Measurements from ENCODE around the gene PSMA6.
"Not testable (repeated sequence)": the region's sequence is repeated elsewhere in the genome, so short reads cannot be mapped to it uniquely, and the experiment has no call there.

Gene PSMA6

GRCh38 chr14:35299708-35300107, 7.5 kb downstream of the PSMA6 start:
- H3K4me3 ChIP-seq (ENCODE audit: low read depth, low read length) = no peak overlapping the region
- no peaks in the 10 kb centered on the region for H3K9me3 ChIP-seq (ENCODE audit: control insufficient read depth, low read length)
- no peak overlapping the region for H3K27ac ChIP-seq
- H3K4me1 ChIP-seq = peaks cover 9% of the 10 kb centered on the region
- H3K79me2 ChIP-seq = peaks cover 68% of the 10 kb centered on the region
- H2AFZ ChIP-seq = no peak overlapping the region
- no peaks in the 10 kb centered on the region for H3K27me3 ChIP-seq (ENCODE audit: control insufficient read depth, insufficient read depth, low read length)
- no peaks in the 10 kb centered on the region for H3K36me3 ChIP-seq (ENCODE audit: control insufficient read depth, insufficient read depth, low read length)
- no peak overlapping the region for H3K4me2 ChIP-seq (ENCODE audit: low read length)
- no peak overlapping the region for H3K9ac ChIP-seq
- TF ChIP-seq CTCF (IDR thresholded peaks at IDR 0.05) = no peak

DNA sequence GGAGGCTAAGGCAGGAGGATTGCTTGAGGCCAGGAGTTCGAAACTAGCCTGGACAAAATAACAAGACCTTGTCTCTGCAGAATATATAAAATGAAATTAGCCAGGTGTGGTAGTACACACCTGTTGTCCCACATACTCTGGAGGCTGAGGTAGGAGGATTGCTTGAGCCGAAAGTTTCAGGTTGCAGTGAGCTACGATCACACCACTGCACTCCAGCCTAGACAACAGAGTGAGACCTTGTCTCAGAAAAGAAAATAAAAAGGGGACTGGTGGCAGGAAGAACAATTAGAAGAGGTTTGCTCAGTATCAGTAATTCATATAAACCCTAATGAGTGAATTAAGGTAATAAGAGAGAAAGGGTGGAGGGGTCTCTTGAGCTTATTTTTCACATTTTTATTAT, 8.0 kb downstream of the PSMA6 start:
- Histone ChIP-seq H3K27me3 (ENCODE audit: control insufficient read depth, insufficient read depth, low read length) (no peaks in the 10 kb centered on the region), H3K4me1 (peaks cover 9% of the 10 kb centered on the region), H3K4me3 (ENCODE audit: low read depth, low read length) (no peak overlapping the region), H3K9ac (no peak overlapping the region), H3K9me3 (ENCODE audit: control insufficient read depth, low read length) (no peaks in the 10 kb centered on the region), H3K4me2 (ENCODE audit: low read length) (no peak overlapping the region), H3K27ac (no peak overlapping the region), H3K36me3 (ENCODE audit: control insufficient read depth, insufficient read depth, low read length) (no peaks in the 10 kb centered on the region), H2AFZ (no peak overlapping the region), H3K79me2 (peaks cover 73% of the 10 kb centered on the region)
- no peak for TF ChIP-seq CTCF (IDR thresholded peaks at IDR 0.05)

DNA sequence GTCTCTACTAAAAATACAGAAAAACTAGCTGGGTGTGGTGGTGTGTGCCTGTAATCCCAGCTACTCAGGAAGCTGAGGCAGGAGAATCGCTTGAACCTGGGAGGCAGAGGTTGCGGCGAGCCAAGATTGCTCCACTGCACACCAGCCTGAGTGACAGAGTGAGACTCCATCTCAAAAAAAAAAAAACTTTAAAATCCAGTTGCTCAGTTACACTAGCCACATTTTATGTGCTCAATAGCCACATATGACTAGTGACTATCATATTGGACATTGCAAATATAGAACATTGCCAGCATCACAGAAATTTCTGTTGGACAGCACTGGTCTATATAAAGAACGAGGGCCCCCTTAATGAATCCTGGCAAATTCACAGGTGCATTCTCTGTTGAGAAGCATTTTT, 9.2 kb downstream of the PSMA6 start:
- H3K4me2 ChIP-seq (ENCODE audit: low read length); H3K27me3 ChIP-seq (ENCODE audit: control insufficient read depth, insufficient read depth, low read length); H3K36me3 ChIP-seq (ENCODE audit: control insufficient read depth, insufficient read depth, low read length); H3K9ac ChIP-seq; H3K9me3 ChIP-seq (ENCODE audit: control insufficient read depth, low read length); H3K4me3 ChIP-seq (ENCODE audit: low read depth, low read length); H3K4me1 ChIP-seq; H3K27ac ChIP-seq; H2AFZ ChIP-seq: not testable (repeated sequence)
- H3K79me2 ChIP-seq = peaks cover 70% of the 10 kb centered on the region

DNA sequence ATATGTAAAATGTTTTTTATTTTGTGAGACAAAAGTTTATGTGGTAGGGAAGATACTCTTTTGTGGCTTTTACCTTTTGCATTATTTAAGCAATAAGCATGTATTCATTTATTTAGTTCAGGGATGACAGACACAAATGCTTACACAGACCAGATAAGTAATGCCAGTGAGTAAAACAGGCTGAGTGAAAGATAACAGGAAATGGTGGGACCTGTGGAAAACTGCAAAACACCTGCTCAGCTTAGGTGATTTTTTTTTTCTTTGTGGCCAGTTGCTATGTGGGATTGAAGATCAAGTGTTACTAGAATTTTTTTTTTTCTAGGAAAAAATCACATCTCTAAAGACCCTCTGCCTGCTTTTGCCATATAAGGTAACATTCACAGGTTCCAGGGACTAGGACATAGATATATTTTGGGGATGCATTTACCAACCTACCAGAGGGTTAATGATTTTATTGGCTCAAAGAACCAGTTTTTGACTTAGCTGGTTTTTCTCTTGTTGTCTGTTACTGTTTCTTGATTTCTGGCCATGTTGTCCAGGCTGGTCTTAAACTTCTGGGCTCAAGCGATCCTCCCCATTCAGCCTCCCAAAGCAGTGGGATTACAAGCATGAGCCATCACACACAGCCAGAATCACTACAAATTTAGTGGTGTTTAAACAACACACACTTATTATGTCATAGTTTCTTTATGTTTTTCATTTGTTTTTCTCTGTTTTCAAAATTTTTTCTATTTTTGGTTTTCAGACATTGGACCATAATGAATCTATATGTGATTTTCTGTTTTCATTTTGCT, 9.8 kb downstream of the PSMA6 start:
- Histone ChIP-seq H3K27me3 (ENCODE audit: control insufficient read depth, insufficient read depth, low read length) (no peaks in the 10 kb centered on the region), H3K4me2 (ENCODE audit: low read length) (no peak overlapping the region), H3K79me2 (peaks cover 72% of the 10 kb centered on the region), H3K9me3 (ENCODE audit: control insufficient read depth, low read length) (no peaks in the 10 kb centered on the region), H3K36me3 (ENCODE audit: control insufficient read depth, insufficient read depth, low read length) (no peaks in the 10 kb centered on the region), H3K4me3 (ENCODE audit: low read depth, low read length) (no peak overlapping the region), H3K4me1 (peaks cover 6% of the 10 kb centered on the region), H3K9ac (no peak overlapping the region), H3K27ac (no peak overlapping the region), H2AFZ (no peak overlapping the region)
- TF ChIP-seq CTCF (IDR thresholded peaks at IDR 0.05) = no peak

- H3K9me3 ChIP-seq (ENCODE audit: control insufficient read depth, low read length) = no peaks in the 10 kb centered on the region
- H3K4me1 ChIP-seq = peaks cover 6% of the 10 kb centered on the region
- no peaks in the 10 kb centered on the region for H3K27me3 ChIP-seq (ENCODE audit: control insufficient read depth, insufficient read depth, low read length)
- no peak overlapping the region for H3K4me2 ChIP-seq (ENCODE audit: low read length)
- no peak for TF ChIP-seq CTCF (IDR thresholded peaks at IDR 0.05)
- H3K27ac ChIP-seq = no peak overlapping the region
- no peak overlapping the region for H2AFZ ChIP-seq
- H3K79me2 ChIP-seq = peaks cover 69% of the 10 kb centered on the region
- H3K9ac ChIP-seq = no peak overlapping the region
- no peak overlapping the region for H3K4me3 ChIP-seq (ENCODE audit: low read depth, low read length)
- H3K36me3 ChIP-seq (ENCODE audit: control insufficient read depth, insufficient read depth, low read length) = no peaks in the 10 kb centered on the region
These were observed 11.2 kb downstream of the PSMA6 start for GRCh38 chr14:35303149-35303935.
